Brain pericyte (primary cell): ENCODE results near the gene PODNL1.

Experiments
- DNase-seq: peaks from one replicate; pipeline ENCODE4 v3.0.0-alpha.2; 2012; ENCODE audit warnings: low read depth, low spot score

The PODNL1 gene

GRCh38 chr19:13958043-13958442 lies 19.8 kb upstream of the PODNL1 start:
- no peak for DNase-seq

- no peak for DNase-seq
These were observed 18.8 kb upstream of the PODNL1 start for GRCh38 chr19:13957051-13957450.

- no peak for DNase-seq
These were observed 18.1 kb upstream of the PODNL1 start for GRCh38 chr19:13956365-13956744.

- no peak for DNase-seq
These were observed 17.6 kb upstream of the PODNL1 start for GRCh38 chr19:13955662-13956364.

- no peak for DNase-seq
These were observed 16.0 kb upstream of the PODNL1 start for GRCh38 chr19:13954185-13954584.

GRCh38 chr19:13952931-13953531 lies 14.8 kb upstream of the PODNL1 start:
- DNase-seq: no peak

GRCh38 chr19:13952154-13952930 lies 14.1 kb upstream of the PODNL1 start, which contains the start of gene DCAF15:
DCAF15 (plus strand) TSS chr19:13952509; CDS start chr19:13952513, 4 bp downstream.
- DNase-seq: peak; percentile 99

GRCh38 chr19:13951799-13952153 lies 13.6 kb upstream of the PODNL1 start:
- no peak for DNase-seq

- DNase-seq: no peak
These were observed 12.8 kb upstream of the PODNL1 start for GRCh38 chr19:13951043-13951442.

- no peak for DNase-seq
These were observed 8.2 kb upstream of the PODNL1 start for GRCh38 chr19:13946414-13946813.

GRCh38 chr19:13942023-13942684 lies 3.9 kb upstream of the PODNL1 start:
- DNase-seq: no peak

- DNase-seq: no peak
These were observed 527 bp downstream of the PODNL1 start for GRCh38 chr19:13937479-13938300.

- DNase-seq: no peak
These were observed 2.3 kb downstream of the PODNL1 start for GRCh38 chr19:13935765-13936510.

GRCh38 chr19:13934785-13935109 lies 3.5 kb downstream of the PODNL1 start:
- no peak for DNase-seq

GRCh38 chr19:13932911-13933393 lies 5.3 kb downstream of the PODNL1 start:
- no peak for DNase-seq

GRCh38 chr19:13932149-13932637 lies 6.0 kb downstream of the PODNL1 start:
- no peak for DNase-seq

GRCh38 chr19:13931391-13932148 lies 6.6 kb downstream of the PODNL1 start:
- no peak for DNase-seq

GRCh38 chr19:13930402-13930801 lies 7.8 kb downstream of the PODNL1 start:
- DNase-seq: no peak

- no peak for DNase-seq
These were observed 8.3 kb downstream of the PODNL1 start for GRCh38 chr19:13929956-13930355.

- DNase-seq: no peak
These were observed 8.9 kb downstream of the PODNL1 start for GRCh38 chr19:13929340-13929739.
